CD4-positive, alpha-beta T cell treated with Interleukin-6 at 100 ng/mL for 8 hours (primary cell): ENCODE measurements around the gene CD59.
"Not testable (repeated sequence)": the region's sequence is repeated elsewhere in the genome, so short reads cannot be mapped to it uniquely, and the experiment has no call there.

Experiments
- DNase-seq: peaks from one replicate; pipeline ENCODE4 v3.0.0-alpha.2; 2020; ENCODE audit warnings: mixed read lengths, low spot score

Gene CD59

DNA sequence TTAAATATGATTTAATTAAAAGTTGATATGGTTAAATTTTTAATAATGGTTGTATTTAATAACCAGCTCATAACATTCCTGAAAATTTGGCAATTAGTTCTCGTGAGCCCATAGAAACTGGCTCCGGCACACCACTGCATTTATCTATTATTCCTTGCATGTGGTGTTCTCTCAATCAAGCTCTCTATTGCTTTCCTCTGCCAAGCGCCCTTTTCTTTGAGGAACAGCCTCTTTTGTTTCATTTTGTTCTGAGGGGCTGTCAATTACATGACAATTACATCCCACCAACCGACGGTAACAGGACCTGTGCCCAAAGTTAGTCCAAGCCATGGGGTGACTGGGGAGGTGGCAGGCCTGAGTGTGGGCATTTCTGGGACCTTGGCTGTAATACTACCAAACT lies 43.7 kb downstream of the CD59 start:
- no peak for DNase-seq

DNA sequence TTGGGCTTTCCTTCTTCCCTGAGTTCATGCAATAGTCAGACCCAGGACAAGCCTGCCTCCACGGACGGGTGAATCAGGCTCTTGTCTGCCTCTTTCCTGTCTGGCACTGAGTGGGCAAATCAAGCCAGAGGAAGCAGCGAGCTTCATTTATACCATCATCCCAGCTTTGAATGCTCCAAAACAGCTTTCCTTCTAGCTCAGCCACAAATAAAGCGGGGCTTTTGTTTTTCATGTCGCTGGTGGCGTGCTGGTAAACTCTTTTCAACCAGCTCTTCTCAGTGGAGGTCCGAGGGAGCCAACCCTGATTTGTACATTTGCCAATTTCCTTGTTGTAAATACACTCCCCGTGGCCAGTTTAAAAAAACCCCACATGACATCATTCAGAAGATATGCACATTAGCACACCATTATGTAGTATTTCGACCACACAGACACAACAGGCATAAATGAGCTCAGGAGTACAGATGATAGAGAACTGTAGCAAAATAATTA lies 44.2 kb downstream of the CD59 start:
- no peak for DNase-seq

DNA sequence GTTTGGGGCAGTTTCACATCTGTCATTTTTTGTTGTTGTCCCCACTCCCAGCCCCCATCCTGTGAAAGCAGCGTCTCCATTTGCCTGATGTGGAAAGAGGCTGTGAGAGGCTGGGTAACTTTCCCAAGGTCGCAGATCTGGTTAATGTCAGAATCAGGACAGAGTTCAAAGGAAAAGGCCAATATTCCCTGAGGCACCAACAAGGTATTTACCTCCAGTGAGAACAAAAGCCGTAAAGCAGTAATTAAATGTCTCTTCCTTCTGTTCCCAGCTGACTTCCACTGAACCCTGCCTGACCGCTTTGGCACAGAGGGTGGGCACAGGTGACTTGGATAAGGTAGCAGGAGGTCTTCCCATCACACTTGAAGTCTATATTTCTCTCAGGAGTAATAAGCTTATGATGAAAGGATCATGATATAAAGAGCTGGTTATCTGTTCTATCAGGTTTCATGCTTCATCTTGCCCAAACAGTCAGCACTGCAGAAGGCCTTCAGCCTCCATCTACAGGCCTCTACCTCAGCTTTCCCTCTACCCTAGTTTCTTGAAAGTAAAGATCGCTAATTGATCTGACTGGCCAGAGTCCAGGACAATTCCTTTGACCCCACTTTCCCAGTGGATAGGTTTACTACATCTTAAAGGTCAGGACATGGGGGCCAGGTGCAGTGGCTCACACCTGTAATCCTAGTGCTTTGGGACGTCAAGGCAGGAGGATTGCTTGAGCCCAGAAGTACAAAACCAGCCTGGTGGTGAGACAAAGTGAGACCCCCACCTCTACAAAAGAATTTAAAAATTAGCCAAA lies 45.0 kb downstream of the CD59 start:
- DNase-seq: no peak

DNA sequence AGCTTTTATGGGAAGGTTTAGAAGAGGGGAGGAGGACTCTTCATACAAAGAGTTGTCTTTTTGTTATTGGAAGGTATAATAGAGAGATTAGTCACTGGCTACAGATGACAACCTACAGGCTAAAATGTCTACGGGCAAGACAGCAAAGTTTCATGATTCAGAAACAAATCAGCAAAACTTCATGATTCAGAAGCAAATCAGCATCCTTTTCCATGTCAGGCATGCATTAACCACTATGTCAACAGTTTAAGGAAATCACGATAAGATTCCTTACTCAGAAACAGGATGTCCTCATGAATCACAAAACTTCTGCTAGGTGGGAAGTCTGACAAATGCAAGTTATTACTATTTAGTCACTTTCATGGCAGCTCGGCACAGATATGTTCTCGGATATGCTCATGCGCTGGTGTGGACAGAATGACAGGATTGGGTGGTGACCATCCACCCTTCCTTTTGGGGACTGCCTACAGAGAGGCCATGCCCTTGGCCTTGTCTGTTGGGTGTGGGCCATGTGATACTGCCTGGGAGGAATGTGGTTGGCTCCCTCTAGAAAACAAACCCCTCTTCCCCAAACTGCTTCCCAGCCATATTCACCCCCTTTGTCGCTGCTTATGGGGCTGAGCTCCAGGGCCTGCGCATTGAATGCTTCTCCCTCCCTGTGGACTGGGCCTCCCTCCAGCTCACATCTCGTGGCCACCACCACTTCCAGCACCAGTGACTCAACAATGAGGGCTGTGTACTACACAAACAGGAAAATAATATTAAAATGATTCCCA lies 45.7 kb downstream of the CD59 start:
- DNase-seq: no peak

DNA sequence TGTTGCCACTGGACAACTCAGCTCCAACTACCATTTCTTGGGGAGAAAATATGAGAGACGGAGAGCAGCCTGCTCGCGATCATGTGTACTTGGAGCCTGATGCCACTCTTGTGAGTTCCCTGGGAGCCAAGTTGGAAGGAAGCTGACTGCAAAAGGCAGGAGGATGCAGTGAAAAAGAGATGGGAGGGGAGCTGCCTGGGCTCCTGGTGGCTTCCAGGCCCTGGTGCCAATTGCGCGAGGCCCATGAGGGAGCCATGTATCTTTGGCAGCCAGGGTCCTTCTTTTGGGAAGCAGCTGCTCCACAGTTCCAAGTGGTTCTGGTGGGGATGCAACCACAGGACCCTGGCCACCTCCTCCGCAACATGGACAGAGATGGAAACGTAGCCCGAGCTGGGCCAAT lies 46.7 kb downstream of the CD59 start:
- DNase-seq: no peak

DNA sequence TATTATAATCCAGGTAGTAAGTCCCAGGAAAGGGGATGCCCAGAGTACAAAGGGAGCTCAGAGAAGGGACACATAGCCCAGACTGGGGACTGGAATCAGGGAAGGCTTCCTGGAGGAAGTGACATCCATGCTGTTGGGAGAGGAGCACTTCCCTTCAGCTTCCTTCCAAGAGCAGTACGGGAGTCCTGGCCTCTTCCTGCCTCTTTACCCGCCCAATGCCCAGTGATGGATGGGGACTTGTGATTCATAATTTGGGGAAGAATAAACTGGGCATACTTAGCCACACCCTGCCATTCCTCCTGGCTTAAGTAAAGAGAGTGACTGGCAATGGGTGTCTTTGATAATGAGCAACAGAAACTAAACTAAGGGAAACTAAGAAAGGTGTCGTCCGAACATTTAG lies 47.1 kb downstream of the CD59 start:
- DNase-seq: no peak

DNA sequence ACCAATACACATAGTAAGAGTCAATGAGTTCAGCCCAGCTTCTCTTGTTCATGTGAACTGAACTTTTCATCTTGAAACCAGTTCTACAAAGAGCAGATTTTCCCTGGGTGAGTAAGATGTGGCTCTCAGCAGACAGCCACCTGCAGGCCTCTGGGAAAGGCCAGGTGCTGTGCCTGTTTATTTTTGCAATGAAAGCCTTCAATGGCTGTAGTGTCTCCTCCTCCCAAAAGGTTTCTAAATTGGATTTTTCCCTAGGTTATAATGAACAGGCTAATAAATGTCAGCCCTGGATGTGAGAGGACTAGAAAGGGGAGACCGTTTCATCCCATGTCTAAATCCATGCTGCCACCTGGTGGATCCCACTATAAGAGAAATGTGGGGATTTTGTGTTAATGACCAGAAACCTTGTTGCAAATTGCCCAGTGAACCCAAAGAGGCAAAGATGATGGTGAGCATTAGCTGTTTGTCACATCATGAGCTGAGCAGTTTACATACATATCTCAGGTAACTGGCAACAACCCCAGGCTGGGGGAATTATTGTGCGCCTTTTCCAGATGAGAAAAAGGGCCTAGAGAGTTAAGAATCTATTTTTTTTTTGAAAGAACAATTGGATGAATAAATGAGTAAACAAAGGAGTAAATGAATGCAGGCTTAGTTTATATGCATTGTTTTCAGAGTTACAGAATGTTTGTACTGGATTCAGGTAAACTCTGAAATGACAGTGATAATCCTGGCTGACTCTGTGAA lies 48.3 kb downstream of the CD59 start:
- DNase-seq: no peak

DNA sequence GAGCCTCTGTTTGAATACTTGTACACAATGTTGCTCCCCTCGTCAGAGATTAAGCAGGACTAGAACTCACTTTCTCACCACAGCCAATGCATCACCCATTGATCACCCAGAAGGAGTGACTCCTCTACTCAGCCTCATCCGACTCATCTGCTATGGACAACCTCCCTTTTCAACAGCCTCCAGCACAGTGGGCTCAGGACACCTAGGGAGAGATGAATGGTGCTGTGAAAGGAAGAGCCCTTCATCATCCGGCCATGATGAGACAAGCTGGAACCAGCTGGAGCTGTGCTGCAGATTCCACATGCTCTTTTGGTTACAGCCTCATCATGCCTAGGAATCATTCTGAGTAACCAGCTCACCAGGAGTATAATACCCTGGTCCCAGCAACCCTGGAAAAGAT lies 51.1 kb downstream of the CD59 start:
- no peak for DNase-seq

DNA sequence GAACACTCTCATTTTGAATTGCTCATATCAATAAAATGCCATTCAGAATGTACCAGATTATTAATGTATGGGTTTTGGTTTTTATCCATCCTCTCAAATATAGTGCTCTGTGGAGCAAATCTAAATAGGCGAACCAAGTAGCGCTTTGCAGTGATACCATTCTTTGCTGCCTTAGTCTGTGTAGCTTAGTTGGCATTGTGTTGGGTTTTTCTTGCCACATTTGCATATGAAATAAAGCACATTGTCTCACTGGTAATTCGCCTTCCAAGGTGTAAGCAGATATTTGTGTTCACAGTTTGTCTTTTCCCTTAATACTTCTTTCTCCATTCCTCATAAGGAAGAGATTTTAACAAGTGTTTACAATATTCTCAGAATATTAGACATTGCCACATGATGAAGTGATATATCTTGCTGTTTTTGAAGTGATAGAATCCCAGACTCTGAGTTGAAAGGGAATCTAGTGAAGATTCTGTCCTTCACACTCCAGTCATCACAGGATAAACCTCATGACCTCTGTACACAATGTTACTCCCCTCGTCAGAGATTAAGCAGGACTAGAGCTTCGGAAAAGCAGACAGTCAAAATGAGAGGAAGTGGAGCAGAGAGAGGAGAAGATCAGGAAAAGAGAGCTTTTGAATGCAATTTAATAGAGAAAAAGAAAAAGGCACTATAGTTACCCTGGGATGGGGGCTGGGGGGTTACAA lies 52.1 kb downstream of the CD59 start:
- no peak for DNase-seq

DNA sequence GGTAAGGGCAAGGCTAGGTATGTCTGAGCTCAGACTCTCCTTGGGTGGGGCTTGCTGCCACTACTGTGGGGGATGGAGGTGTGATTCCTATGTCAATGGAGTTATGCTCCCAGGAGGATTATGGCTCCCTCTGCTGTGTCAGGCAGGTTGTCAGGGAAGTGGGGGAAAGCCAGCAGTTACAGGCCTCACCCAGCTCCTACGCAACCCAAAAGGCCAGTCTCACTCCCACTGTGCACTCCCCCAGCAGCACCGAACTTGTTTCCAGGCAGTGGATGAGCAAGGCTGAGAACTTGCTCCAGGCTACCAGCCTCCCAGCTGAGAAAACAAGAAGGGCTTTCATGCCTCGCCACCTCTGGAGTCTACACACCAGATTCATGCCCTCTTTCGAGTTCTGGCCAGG lies 53.8 kb downstream of the CD59 start:
- no peak for DNase-seq

DNA sequence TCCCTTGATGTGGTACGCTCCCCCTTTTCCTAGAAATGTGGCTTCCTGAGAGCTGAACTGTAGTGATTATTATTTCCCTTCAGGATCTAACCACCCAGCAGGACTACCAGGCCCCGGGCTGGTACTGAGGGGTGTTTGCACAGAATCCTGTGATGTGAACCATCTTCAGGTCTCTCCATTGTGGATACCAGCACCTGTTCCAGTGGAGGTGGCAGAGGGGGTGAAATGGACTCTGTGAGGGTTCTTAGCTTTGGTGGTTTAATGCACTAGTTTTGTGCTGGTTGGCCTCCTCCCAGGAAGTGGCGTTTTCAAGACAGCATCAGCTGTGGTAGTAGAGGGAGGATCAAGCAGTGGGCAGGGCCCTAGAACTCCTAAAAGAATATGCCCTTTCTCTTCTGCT lies 54.2 kb downstream of the CD59 start:
- no peak for DNase-seq

DNA sequence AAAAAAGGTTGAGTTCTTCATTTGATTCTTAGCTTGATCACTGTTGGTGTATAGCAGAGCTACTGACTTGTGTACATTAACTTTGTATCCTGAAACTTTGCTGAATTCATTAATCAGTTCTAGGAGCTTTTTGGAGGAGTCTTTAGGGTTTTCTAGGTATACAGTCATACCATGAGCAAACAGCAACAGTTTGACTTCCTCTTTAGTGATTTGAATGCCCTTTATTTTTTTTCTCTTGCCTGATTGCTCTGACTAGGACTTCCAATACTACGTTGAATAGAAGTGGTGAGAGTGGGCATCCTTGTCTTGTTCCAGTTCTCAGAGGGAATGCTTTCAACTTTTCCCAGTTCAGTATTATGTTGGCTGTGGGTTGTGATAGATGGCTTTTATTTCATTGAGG lies 57.6 kb downstream of the CD59 start:
- not testable (repeated sequence) for DNase-seq

DNA sequence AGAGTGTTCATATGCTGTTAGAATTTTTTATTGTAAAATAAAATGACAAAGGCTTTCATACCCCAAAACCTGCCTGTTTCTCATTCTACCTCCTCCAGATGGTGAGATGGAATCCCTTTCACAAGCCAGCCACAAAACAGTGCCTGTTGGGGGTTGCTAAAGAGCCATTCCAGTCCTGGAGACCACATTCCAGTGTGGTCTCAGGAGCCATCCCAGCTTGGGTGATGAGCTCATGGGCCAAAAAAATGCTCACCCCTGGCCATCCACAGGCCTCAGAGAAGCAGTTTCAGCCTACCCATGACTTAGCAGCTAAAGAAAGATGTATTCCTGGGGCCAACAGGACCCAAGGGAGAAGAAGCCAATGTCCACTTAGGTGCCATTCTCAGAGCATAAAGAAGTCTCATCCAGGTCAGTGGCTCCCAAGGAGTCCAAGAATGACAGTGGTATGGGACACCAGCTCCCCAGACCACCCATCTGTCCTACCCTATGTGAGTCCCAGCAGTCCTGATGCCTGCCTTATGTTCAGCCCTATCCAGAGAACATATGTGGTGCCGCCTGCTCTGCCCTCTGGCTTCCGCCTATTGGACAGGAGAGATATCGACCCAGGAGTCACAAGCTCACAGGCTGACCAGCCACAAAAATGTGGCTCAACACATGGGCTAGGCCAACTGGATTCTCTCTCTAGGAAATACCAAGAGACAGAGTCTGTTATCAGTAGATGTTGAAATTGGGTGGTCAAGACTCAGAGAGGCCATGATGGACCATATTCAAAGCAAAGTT lies 62.0 kb downstream of the CD59 start:
- no peak for DNase-seq

DNA sequence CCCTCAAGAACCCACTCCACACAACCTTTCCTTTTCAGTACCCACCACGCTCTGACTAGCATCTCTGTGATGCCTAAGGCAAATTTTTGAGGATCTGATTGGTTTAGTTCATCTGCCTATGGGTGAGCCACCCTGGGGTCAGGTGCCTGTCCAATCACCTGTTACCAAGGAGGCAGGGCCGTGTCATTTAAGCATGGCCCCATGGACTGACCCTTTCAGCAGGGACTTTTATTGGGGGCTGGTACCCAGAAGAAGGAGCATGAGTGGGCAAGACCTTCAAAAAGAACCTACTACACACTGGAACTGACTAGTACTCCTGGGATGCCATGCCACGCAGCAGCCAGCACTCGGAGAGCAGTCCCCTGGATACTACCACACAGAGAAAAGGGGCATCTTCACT lies 64.0 kb downstream of the CD59 start:
- DNase-seq: no peak

DNA sequence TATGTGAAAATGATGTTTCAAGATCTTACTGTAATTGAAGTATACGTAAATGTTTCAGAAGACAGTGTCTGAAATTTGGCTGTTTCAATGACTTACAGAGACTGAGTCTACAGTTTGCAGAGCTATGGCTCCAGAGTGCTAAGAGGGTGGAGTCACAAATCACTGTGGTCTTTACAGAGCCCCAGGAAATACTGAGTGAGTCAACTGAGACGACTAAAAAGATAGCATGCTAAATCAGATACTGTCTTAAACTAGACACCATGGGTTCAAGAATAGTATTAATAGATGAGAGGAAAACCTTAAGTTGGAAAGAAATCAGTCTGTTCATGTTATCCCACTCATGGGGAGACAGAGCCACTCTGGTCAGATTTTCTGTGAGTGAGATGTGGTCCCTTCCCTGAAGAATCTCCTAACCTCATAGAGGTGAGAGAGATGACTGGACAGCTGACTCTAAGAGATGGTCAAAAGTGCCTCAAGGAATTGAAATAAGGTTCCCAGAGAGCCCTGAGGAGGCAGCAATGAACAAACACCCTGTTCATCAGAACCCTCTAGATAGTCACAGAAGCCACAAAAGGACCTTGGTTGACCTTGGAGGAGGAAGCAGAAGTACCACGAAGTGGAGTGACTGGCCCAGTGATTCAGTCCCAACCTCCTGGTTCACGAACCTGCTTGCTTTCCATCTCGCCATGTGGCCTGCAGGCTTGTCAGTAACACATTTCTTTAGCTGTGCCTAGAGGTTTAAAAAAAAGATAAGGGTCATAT lies 65.8 kb downstream of the CD59 start:
- no peak for DNase-seq

DNA sequence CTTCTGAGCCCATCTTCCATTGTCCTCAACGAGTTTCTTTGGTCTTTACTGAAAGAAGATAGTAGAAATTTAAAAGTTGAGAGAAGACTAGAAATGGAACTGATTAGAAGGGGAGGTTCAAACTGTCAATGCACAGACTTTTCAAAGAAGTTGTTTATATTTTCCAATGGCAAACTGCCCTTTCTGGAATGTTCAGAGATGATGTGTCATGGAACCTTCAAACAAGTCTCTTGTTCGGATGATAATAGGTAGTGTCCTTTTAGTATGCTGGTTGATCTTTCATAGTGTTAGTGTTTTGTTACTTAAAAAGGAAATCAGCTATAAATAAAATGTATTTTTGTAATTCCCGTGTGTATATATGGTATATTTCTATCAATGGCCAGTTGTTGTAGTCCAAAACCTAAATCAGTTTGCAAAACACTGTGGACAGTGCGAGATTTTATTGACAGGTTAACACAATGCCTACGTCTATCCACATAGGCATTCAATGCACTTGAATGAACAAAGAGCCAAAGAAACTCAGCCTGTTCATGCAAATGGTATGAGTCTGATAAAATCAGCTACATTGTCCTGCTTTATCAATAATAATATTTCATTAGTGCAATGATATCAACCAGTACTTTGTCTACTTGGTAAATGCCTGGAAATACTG lies 66.5 kb downstream of the CD59 start:
- no peak for DNase-seq

DNA sequence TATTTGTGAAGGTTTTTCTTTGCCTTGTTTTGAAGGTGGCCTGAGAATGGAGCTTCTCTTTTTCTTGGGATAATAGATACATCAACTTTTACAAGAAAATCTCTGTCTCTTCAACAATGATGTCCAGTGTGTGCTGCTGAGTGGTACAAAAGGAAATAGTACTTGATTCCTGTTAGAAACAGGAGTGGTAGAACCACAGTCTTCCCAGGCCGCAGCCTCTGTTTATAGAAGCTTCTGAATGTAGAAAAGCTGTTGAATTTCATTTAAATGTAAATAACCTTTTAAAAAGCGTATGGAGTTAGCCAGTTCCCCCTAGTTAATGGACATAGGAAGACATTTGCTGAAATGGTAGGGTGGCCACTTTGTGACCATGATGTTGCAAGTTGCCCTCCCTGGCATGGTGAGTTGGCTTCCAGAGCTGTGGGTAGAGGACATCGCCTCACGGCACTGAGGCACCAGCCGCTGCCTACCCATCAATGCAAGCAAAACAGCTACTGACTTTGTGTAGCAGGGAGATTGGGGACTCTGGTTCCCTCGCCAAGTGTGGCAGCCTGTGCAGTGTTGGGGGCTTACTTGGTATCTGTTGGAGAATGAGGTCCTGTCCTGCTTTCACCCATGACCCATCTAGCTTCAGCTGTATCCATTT lies 67.1 kb downstream of the CD59 start:
- DNase-seq: no peak

DNA sequence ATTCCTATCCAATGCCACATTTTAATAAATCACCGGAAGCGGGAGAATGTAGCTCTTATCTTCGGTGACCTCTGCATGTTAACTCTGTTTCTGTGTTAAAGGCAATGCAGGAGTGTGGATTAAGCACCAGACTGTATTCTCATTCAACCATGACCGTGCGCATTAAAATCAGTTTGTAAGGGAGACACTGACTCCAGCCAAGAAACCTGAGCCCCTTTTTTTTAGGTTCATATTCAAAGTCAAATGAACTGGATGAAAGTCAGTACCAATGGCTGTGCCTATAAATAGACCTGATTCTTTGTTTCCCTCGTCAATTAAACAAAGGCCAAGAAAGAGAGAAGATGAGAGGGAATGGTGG lies 67.8 kb downstream of the CD59 start:
- DNase-seq: no peak

DNA sequence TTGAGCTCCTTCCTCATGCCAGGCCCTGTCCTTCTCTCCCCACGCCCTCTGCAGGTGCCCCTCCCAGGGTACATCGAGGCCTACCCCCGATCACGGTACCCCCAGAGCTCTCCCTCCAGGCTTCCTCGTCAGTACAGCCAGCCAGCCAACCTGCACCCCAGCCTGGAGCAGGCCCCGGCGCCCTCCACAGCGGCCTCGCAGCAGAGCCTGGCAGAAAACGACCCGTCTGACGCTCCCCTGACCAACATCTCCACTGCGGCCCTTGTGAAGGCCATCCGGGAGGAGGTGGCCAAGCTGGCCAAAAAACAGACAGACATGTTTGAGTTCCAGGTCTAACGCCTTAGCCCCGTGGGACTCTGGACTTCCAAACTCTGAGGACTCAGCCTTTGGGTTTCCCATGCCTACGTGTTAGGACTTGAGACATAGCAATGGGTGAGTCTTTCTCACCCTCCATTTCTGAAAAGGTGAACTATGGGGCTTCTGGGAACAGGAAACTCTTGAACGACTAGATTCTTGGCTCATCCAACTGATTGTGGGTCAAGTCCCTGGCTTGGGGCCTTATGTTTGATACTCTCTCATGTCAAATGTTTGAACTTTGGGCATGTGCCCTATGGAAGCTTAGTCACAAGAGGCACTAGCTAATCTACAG lies 68.3 kb downstream of the CD59 start:
- no peak for DNase-seq
